ENCODE data around the gene UPK2.

DNA sequence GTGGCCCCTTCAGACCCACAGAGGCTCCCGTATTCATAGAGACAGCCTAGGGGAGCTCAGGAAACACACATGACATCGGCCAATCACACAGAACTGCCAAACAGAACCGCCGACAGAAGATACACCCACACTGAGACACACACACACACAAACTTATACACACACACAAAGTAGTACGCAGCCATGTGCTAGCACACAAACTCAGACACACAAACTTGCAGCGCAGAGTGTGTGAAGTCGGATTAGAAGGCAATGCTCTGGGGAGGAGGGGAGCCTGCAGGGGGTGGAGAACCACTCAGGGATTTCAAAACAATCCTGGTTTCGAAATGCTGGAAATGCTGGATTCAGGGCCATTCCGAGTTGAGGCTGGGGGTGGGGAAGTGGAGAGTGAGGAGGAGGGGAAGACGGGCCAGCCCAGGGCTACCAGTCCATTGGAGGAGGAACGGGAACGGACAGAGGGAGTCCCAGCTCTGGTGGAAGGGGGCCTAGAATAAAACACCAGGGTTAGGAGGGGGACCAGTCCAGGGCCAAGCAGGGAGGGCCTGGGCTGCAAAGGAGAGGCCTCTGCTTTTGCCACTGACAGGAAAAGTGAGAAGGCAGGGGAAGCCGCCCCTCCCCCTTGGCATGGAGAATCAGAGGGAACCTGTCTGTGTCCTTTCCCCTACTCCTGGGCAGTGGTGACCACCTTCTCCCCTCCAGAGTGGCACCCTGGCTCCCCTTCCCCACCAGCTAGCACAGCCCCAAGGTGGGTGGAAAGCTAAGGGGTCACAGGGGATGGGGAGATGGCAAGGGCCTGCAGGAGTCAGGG, 34.8 kb upstream of the UPK2 start:
- TF ChIP-seq, protein P1, sequence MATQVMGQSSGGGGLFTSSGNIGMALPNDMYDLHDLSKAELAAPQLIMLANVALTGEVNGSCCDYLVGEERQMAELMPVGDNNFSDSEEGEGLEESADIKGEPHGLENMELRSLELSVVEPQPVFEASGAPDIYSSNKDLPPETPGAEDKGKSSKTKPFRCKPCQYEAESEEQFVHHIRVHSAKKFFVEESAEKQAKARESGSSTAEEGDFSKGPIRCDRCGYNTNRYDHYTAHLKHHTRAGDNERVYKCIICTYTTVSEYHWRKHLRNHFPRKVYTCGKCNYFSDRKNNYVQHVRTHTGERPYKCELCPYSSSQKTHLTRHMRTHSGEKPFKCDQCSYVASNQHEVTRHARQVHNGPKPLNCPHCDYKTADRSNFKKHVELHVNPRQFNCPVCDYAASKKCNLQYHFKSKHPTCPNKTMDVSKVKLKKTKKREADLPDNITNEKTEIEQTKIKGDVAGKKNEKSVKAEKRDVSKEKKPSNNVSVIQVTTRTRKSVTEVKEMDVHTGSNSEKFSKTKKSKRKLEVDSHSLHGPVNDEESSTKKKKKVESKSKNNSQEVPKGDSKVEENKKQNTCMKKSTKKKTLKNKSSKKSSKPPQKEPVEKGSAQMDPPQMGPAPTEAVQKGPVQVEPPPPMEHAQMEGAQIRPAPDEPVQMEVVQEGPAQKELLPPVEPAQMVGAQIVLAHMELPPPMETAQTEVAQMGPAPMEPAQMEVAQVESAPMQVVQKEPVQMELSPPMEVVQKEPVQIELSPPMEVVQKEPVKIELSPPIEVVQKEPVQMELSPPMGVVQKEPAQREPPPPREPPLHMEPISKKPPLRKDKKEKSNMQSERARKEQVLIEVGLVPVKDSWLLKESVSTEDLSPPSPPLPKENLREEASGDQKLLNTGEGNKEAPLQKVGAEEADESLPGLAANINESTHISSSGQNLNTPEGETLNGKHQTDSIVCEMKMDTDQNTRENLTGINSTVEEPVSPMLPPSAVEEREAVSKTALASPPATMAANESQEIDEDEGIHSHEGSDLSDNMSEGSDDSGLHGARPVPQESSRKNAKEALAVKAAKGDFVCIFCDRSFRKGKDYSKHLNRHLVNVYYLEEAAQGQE (IDR thresholded peaks at IDR 0.05; ENCODE audit: low read depth, low read length), result no peak
- TF ChIP-seq POLR2AphosphoS5 (IDR thresholded peaks at IDR 0.05; ENCODE audit: low read depth, low read length), result no peak
- TF ChIP-seq, protein P2, sequence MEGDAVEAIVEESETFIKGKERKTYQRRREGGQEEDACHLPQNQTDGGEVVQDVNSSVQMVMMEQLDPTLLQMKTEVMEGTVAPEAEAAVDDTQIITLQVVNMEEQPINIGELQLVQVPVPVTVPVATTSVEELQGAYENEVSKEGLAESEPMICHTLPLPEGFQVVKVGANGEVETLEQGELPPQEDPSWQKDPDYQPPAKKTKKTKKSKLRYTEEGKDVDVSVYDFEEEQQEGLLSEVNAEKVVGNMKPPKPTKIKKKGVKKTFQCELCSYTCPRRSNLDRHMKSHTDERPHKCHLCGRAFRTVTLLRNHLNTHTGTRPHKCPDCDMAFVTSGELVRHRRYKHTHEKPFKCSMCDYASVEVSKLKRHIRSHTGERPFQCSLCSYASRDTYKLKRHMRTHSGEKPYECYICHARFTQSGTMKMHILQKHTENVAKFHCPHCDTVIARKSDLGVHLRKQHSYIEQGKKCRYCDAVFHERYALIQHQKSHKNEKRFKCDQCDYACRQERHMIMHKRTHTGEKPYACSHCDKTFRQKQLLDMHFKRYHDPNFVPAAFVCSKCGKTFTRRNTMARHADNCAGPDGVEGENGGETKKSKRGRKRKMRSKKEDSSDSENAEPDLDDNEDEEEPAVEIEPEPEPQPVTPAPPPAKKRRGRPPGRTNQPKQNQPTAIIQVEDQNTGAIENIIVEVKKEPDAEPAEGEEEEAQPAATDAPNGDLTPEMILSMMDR (IDR thresholded peaks at IDR 0.05), result no peak
- TF ChIP-seq RCOR1 (IDR thresholded peaks at IDR 0.05; ENCODE audit: low read length), result no peak
- TF ChIP-seq, protein P3, sequence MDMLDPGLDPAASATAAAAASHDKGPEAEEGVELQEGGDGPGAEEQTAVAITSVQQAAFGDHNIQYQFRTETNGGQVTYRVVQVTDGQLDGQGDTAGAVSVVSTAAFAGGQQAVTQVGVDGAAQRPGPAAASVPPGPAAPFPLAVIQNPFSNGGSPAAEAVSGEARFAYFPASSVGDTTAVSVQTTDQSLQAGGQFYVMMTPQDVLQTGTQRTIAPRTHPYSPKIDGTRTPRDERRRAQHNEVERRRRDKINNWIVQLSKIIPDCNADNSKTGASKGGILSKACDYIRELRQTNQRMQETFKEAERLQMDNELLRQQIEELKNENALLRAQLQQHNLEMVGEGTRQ (IDR thresholded peaks at IDR 0.05; ENCODE audit: borderline replicate concordance, low read depth, low read length), result no peak
- TF ChIP-seq TAF1 (IDR thresholded peaks at IDR 0.05; ENCODE audit: borderline replicate concordance, low read depth, low read length), result no peak
